HL-60/S4 (cell line): Measurements from ENCODE around the gene DISP3.

ENCODE experiments used
- in situ Hi-C: fragments of 300-500 bp; cut with MboI; formaldehyde crosslinking; loops from 2 replicates; pipeline ENCODE4 v1.14.3; 2022; ENCODE audit warnings: low sequenced_read_pairs

Gene DISP3

DNA sequence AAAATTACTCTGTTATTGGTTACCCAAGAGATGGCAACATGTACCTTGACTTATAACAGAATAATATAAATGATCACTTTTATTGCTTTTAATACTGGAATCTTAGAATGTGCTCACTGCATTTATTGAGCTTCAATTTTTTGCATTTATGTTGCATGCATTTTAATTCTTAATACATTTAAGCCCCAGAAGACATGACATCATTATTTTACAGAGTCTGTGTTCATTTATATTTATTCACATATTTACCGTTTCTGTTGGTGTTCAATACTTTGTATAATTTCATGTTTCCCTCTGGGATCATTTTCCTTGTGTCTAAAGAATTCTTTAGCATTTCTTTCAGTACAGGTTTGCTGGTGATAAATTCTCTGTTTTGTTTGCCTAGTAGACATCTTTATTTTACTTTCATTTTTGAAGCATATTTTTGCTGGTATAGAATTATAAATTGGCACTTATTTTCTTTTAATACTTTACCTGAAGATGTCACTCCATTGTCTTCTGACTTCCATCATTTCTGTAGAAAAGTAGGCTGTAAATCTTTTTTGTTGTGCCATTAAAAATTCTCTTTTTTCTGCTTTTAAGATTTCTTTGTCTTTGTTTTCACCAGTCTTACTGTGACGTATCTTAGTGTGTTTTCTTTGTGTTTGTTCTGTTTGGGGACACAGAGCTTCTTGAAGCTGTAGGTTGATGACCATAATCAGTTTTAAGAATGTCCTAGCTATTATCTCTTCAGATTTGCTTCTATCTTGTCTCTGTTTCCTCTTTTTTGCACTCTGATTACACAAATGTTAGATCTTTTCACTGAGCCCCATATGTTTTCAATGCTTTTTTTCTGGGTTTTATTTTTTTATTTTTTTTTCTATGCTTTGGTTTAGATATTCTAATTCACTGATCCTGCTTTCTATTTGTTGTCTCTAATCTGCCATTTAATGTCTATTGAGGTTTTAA lies 26.9 kb downstream of the DISP3 start:
- in situ Hi-C loops = no loop called here

DNA sequence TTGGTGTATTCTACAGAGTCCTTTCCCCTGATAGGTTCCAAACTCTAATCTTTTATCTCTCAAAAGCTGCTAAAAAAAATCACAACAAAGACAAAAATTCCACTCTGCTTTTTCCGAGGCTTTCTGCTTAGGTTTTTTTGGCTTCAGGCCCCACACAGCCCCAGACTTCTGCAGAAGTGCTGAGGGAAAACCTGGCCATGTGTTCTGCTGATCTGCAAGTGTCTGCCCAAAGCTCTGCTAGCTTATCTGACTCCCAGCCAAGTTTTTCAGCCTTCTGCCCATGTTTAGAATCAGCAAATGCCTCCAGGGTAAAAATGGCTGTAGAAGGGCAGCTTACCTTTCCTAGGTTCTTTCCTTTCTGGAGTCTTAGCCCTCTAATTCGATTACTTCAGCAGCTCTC lies 28.4 kb downstream of the DISP3 start:
- in situ Hi-C loops = no loop called here

DNA sequence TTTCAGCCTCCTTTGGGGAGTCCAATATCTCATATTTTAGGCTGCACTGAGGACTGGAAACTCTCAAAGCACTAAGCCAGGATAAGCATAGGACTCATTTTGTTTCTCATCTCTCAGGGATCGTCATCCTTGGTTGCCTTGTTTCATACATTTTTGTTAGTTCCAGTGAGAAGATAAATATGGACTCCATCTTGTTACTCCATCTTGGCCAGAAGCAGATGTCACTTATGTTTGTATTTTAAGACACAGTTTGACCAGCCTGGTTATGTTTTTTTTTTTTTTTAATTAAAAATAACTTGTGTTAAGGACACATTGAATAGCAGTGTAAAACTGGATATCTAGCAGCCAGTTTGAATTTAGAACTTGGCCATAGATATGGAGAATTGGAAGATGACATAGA lies 34.7 kb downstream of the DISP3 start:
- in situ Hi-C loops = no loop called here

DNA sequence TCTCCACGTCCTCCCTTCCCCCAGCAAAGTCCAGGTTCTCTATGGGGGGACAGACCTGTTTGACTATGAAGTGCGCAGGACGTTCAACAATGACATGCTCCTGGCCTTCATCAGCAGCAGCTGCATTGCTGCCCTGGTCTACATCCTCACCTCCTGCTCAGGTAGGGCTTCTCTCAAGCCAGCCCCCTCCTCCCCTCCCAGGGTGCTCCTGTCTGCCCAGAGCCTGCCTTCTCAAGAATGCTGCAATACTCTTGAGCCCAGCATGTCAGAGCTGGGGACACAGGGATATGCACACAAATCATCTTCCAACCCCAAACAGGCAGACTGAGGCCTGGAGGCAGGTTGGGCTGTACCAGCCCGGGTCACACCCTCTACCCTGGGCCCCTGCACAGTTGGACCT lies 35.4 kb downstream of the DISP3 start:
- in situ Hi-C loops = no loop called here

DNA sequence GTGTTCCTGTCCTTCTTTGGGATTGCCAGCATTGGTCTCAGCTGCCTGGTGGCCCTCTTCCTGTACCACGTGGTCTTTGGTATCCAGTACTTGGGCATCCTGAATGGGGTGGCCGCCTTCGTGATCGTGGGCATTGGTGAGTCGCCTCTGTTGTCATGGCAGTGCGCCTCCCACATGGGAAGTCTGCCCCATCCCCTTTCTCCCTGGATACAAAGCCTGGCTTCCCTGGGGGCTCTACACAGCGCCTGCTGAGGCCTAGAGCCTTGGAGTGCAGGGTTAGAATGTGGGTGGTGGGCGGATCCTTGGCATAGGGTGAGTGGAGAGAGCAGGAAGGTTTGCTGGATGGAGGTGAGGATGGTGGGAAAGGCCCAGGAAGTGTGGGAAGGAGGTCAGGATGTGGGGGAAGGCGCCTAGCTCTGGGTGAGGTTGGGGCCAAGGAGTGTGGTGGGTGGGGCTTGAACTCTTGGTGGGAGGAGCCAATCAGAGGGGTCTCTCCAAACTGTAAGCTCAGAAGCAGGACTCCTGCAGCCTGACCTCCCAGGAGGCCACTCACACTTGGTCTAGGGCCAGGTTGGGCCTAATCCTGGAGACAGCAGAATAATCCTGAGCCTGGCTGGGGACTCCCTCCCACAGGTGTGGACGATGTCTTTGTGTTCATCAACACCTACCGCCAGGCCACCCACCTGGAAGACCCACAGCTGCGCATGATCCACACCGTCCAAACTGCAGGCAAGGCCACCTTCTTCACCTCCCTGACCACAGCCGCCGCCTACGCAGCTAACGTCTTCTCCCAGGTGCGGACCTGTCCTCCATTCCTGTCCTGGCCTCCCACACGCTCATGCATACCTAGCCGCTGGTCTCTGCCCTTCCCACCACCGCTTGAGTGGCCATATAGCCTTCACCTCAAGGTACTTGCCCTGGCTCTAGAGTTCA lies 36.7 kb downstream of the DISP3 start:
- in situ Hi-C loops = no loop called here

DNA sequence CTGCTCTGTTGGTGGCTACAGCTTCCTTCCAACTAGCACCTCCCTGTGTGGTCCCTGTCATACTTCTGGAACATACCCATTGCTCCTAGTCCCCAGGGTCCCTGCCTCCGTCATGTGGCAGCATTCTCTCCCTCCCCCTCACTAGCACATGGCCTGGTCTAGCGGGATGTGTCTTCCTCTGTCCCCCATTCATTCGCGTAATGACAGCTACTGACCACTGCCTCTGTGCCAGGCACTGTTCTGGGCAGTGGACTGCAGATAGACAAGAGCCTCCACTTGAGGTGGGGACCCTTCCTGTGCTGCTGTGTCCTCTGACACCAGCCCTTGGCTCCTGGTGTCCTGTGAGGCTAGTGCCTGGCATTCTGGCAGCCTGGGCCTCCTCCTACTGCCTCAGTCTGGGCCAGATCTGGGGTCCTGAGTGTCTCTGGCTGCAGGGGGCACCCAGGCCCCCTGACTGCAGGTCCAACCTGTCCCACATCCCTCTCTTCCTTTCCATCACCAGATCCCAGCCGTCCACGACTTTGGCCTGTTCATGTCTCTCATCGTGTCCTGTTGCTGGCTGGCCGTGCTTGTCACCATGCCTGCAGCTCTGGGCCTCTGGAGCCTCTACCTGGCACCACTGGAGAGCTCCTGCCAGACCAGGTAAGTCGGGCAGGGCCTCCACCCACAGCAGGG lies 38.1 kb downstream of the DISP3 start:
- in situ Hi-C loops = no loop called here

DNA sequence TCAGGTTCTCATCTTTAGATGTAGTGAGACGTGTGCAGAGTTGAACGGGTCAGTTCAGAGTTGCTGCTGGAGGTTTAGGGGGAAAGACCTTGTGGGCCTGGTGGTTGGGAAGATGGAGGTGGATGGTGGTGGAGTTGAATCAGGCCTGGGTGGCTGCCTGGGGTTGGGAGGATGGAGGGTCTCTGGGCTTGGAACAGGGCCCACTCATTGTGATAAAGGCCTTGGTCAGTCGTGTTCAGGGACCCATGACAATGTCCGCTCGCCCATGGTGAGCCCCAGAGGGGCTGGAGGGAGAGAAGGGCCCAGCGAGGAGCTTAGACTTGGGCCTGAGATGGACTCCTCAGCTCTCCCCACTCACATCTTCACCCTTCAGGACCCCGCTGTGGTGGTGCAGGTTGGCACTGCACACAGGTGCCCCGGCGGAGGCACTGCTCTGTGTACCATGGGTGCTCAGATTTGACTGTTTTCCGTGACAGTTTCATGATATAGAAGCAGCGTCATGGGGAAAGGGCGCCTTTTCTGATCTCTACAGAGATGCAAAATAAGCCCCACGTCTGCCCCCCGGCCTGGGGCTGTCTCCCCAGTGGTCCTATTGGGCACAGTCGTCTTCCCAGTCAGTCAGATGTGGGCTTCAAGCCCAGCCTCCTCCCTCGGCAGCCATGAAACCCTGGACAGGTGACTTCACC lies 39.2 kb downstream of the DISP3 start:
- in situ Hi-C loops = no loop called here

DNA sequence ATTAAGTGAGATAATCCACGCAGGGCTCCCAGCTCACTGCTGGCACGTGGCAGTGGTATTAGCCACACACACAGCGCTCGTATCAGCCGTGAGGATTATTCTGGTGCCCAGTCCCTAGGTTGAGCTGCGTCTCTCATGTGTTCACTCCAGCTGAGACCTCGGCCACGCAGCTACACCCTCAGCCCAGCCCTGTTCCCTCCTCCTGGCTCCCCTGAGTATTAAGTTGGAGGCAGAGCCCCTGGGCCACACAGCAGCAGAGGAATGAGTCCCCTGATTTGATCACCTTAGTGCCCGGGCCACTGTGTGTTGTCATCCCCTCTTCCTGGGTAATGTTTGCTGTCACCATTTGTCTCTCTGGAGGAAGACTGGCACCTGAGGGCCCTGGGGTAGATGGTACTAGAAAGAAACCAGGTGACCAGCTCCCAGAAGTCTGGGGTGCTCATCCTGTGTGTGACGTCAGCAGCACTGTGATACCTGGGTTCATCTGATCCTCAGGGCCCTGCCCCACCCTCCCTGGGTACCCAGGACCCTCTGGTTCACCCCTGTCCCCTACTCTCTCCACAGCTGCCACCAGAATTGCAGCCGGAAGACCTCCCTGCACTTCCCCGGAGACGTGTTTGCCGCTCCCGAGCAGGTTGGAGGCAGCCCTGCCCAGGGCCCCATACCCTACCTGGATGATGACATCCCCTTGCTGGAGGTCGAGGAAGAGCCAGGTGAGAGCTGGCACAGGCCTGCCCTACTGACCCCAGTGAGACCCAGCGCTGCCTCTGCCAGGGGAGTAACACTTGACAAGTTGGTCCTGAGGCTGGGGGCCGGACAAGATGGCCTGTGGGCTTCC lies 40.1 kb downstream of the DISP3 start:
- in situ Hi-C loops = no loop called here

DNA sequence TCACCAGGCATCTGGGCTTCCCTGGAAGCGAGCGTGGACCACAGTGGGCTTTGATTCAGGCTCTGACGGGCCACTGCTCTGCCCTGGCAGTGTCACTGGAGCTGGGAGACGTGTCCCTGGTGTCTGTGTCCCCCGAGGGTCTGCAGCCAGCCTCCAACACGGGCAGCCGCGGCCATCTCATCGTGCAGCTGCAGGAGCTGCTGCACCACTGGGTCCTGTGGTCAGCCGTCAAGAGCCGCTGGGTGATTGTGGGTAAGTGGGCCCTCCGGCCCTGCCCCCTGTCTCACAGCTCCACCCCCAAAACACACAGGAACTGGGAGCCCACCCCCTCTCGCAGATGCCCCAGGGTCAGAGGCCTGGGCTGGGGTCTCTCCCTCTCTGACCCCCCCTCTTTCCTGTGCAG lies 40.7 kb downstream of the DISP3 start:
- in situ Hi-C loops = no loop called here

DNA sequence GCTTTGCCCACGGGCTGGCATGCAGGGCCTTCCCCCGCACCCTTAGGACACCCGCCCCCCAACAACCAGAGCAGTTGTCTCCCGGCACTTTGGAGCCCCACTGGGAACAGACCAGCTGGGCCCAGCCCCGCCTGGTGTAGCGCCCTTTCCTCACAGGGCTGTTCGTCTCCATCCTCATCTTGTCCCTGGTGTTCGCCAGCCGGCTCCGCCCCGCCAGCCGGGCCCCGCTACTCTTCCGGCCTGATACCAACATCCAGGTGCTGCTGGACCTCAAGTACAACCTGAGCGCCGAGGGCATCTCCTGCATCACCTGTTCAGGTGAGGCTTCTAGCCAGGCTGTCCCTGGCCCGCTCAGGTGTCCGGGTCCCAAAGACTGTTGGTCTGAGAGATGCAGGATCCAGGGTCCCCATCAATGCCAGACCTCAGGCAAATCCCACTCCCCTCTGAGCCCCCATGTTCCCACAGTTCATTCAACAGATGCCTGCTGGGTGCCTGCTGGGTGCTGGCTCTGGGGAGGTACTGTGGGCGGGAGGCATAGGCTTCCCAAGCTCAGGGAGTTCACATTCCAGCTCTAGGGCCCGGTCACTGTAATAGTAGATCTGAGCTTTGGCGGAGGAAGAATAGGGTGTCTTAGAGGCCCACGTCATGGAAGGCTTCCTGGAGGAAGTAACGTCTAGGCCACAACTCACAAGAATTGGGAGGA lies 41.7 kb downstream of the DISP3 start:
- in situ Hi-C loops = no loop called here

DNA sequence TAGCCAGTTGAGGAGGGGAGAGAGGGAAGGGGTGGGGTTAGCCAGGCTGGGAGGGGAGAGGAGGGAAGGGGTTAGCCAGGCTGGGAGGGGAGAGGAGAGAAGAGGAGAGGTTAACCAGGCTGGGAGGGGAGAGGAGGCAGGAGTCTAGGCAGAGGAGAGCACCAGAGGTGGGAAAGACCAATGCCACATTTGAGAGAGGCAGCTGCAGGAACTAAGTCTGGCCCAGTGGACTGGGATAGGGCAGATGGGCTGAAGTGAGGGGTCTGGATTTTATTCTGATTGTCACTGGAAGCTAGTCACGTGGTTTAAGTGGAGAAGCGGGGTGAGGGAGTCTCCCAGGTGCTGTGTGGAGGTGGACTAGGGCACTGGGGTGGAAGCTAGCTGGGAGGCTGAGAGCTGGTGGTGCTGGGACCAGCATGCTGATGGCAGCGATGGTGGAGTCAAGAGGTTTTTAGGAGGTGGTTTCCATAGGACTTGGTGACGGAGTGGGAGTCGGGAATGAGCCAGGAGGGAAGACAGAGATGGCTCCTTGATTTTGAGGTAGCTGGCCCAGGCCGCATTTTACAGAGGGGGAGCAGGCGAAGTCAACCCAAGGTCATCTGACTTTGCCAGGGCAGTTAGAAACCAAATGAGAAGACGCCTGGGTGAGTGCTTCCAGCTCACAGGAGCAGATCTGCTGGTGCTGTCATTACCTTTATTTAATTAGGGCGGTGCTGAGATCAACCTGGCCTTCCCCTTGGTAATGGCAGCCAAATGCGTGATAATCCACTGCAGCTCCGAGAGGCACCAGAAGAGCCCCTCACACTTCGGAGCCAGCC lies 42.8 kb downstream of the DISP3 start:
- in situ Hi-C loops = no loop called here

DNA sequence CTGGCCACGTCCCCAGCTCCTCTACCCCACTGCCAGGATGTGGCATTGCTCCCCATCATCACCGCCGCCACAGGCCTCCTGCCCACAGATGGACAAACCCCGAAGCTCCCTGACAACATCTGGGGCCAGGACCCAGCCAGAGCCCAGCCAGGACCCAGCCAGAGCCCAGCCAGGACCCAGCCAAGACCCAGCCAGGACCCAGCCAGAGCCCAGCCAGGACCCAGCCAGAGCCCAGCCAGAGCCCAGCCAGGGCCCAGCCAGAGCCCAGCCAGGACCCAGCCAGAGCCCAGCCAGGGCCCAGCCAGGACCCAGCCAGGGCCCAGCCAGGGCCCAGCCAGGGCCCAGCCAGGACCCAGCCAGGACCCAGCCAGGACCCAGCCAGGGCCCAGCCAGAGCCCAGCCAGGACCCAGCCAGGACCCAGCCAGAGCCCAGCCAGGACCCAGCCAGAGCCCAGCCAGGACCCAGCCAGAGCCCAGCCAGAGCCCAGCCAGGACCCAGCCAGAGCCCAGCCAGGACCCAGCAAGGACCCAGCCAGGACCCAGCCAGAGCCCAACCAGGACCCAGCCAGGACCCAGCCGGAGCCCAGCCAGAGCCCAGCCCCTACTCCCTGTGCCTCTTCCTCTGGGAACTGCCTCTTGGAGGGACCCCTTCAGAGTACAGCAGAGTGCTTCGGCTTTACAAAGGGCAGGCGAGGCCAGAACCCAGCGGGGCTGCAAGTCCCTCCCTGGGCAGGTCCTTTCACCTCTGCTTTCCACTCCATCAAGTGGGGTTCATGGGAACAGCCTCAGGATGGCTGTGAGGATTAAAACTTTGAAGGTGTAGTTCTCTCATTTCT lies 43.7 kb downstream of the DISP3 start:
- in situ Hi-C loops = no loop called here

DNA sequence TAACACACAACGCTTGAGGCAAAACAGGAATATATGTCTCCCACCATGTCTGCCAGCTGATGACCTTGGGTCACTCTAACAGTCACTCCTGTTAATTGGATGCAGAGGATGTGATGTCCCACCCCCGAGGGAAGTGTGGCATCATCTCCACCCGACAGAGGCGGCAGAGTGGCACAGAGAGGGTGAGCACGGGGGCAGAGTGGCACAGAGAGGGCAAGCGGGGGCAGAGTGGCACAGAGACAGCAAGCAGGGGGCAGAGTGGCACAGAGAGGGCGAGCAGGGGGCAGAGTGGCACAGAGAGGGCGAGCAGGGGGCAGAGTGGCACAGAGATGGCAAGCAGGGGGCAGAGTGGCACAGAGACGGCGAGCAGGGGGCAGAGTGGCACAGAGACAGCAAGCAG lies 44.3 kb downstream of the DISP3 start:
- in situ Hi-C loops = no loop called here

DNA sequence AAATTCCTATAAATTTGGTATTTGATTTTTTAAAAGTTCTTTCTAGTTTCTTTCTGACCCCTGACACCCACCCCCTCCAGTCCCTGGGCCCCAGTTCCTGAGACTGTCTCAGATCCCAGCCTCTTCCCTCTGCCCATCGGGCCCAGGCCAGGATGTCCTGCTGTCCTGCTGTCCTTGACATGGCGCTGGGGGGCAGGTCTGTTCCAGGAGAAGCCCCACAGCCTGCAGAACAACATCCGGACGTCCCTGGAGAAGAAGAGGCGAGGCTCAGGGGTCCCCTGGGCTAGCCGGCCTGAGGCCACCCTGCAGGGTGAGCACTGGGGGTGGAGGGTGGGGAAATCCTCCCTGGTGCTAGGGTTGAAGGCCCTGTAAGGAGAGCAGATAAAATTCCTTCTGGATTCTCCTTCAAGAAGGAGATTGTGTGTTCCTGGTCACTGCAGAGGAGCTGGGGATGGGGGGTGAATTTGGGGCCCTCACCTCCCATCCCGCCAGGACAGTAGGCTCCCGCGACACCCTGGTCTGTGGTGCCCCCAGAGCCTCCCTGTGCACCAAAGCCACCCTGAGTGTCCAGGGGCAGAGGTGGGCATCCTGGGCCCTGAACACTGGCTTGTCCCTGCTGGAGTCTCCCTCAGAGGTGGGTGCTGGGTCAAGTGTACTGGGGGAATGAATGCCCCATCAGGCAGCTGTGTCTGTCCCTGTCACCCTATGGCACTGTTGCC lies 45.0 kb downstream of the DISP3 start:
- in situ Hi-C loops = no loop called here

DNA sequence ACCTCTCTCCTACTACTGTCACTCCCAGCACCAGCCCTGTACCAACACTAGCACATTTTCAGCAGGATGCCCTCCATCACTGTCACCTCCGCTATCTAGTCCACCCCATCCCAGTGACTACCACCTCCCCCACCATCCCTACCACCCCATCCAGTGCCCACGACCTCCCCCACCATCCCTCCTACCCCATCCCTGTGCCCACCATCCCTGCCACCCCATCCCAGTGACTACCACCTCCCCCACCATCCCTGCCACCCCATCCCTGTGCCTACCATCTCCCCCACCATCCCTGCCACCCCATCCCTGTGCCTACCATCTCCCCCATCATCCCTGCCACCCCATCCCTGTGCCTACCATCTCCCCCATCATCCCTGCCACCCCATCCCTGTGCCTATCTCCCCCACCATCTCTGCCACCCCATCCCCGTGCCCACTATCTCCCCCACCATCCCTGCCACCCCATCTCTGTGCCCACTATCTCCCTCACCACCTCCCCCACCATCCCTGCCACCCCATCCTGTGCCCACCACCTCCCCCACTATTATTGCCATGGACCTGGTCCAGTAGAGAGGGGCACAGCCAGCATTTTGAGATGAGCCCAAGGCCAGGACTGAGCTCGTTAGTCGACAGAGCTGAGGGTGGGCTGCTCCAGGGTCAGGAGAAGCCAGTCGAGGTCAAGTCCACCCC lies 45.7 kb downstream of the DISP3 start:
- in situ Hi-C loops = no loop called here

DNA sequence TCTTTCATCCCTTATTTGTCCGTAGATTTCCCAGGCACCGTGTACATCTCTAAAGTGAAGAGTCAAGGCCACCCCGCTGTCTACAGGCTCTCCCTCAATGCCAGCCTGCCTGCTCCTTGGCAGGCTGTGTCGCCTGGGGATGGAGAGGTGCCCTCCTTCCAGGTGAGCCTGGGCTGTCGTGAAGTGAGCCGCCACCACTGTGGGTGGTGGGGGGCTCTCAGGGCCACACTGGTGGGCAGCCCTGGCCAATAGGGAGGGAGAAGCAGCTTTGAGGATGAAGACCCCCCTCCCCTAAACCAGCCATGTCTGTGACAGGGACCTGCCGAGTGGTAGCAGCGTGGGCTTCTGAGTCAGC lies 46.2 kb downstream of the DISP3 start:
- in situ Hi-C loops = no loop called here
